ENCODE data around the gene AFDN.

Gene AFDN

GRCh38 chr6:167910007-167910406, 83.3 kb downstream of the AFDN start:
- no peak for TF ChIP-seq CTCF (IDR thresholded peaks at IDR 0.05)

- TF ChIP-seq CTCF (IDR thresholded peaks at IDR 0.05): no peak
Observed at GRCh38 chr6:167910652-167911051, 83.9 kb downstream of the AFDN start.

- no peak for TF ChIP-seq CTCF (IDR thresholded peaks at IDR 0.05)
Observed at GRCh38 chr6:167912494-167912893, 85.8 kb downstream of the AFDN start.

GRCh38 chr6:167913699-167914098, 87.0 kb downstream of the AFDN start:
- no peak for TF ChIP-seq CTCF (IDR thresholded peaks at IDR 0.05)

- TF ChIP-seq CTCF (IDR thresholded peaks at IDR 0.05): no peak
Observed at GRCh38 chr6:167915139-167915538, 88.4 kb downstream of the AFDN start.

GRCh38 chr6:167917551-167918154, 90.9 kb downstream of the AFDN start:
- TF ChIP-seq CTCF (IDR thresholded peaks at IDR 0.05): no peak

GRCh38 chr6:167918548-167919278, 92.0 kb downstream of the AFDN start:
- TF ChIP-seq CTCF (IDR thresholded peaks at IDR 0.05): no peak

Data from LNCAP (cell line).